Activated naive CD4-positive, alpha-beta T cell treated with anti-CD3 and anti-CD28 coated beads, Interleukin-2, amount 50 U/mL, for 24 hours (primary cell): ENCODE results near the gene TAOK1.
A peak's percentile ranks its signal among the peaks of the same experiment; 100 is the strongest.

Experiments
- H3K27ac Mint-ChIP-seq: one replicate; pipeline ENCODE4 v1.8.0; 2021; ENCODE audit warnings: mild to moderate bottlenecking, mixed read lengths
- H3K27me3 Mint-ChIP-seq: one replicate; pipeline ENCODE4 v1.8.0; 2021; ENCODE audit warnings: mixed read lengths
- H3K36me3 Mint-ChIP-seq: one replicate; pipeline ENCODE4 v1.8.0; 2021; ENCODE audit warnings: mixed read lengths
- H3K4me1 Mint-ChIP-seq: one replicate; pipeline ENCODE4 v1.8.0; 2021; ENCODE audit warnings: mixed read lengths
- H3K4me3 Mint-ChIP-seq: one replicate; pipeline ENCODE4 v1.8.0; 2021; ENCODE audit warnings: mild to moderate bottlenecking, mixed read lengths
- H3K9me3 Mint-ChIP-seq: one replicate; pipeline ENCODE4 v1.8.0; 2021; ENCODE audit warnings: mixed read lengths

The TAOK1 gene

DNA sequence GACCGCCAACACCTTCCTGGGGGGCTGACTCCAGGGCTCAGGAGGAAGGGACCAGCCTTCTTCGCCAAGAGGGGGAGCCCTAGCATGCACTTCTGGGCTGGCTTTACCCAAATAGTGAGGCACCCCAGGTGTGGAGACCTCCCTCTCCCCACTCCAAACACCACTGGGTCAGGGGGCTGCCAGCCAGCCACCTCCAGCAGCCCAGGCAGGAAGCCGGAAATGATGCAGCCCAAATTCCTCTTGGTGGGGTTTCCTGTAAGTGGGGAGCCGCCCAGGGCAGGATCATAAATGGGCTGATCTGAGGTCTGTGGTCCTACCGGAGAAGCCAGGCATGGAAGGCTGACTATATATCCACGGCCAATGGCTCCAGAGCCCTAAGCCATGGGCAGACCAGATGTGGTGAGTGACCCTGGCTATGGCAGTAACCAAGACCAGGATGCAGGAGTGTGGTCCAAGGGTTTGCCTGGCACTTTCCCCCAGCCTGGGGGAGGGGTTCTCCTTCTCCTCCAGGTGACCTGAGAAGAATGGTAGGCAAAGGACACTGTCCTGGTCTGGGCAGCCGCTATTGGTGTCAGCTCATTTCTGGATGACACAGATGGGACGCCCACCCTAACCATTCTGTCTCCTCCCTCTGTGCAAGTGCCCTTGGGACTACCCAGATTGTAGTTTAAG is 195.1 kb downstream of the TAOK1 start:
- Mint-ChIP-seq H3K4me3 (peak overlapping the region; percentile 59), H3K27me3 (no peaks in the 10 kb centered on the region), H3K36me3 (peaks cover 8% of the 10 kb centered on the region), H3K27ac (peak overlapping the region; percentile 55), H3K4me1 (peaks cover 54% of the 10 kb centered on the region), H3K9me3 (no peaks in the 10 kb centered on the region)

GRCh38 chr17:29586676-29587469 is 196.7 kb downstream of the TAOK1 start:
- peaks cover 4% of the 10 kb centered on the region for H3K36me3 Mint-ChIP-seq
- H3K27ac Mint-ChIP-seq = peak overlapping the region; percentile 86
- peaks cover 64% of the 10 kb centered on the region for H3K4me1 Mint-ChIP-seq
- H3K4me3 Mint-ChIP-seq = peak overlapping the region; percentile 96
- no peaks in the 10 kb centered on the region for H3K27me3 Mint-ChIP-seq
- H3K9me3 Mint-ChIP-seq = no peaks in the 10 kb centered on the region

DNA sequence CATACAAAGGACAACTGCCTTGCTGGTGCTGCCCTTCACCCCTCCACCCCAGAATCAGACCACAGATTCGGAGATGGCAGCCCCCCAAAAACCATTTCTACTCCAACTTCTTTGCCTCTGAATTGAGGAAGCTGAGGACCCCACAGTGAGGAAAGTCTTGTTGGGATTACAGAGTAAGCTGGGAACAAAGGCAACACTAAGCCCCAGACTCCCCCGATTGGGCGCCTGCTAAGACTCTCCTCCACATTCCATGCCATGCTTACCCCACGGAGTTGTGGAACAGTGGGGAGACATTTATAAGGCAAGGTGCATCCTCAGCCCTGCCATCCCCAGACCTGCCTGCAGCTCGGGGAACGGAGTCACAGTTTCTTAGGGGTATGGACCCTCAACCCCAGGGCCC is 197.4 kb downstream of the TAOK1 start:
- H3K36me3 Mint-ChIP-seq = peaks cover 1% of the 10 kb centered on the region
- peak overlapping the region; percentile 96 for H3K4me3 Mint-ChIP-seq
- H3K27ac Mint-ChIP-seq = peak overlapping the region; percentile 86
- H3K27me3 Mint-ChIP-seq = no peaks in the 10 kb centered on the region
- peaks cover 71% of the 10 kb centered on the region for H3K4me1 Mint-ChIP-seq
- no peaks in the 10 kb centered on the region for H3K9me3 Mint-ChIP-seq

- peaks cover under 1% of the 10 kb centered on the region for H3K36me3 Mint-ChIP-seq
- H3K9me3 Mint-ChIP-seq = no peaks in the 10 kb centered on the region
- peaks cover 75% of the 10 kb centered on the region for H3K4me1 Mint-ChIP-seq
- H3K27ac Mint-ChIP-seq = peak overlapping the region; percentile 86
- H3K27me3 Mint-ChIP-seq = no peaks in the 10 kb centered on the region
- H3K4me3 Mint-ChIP-seq = peak overlapping the region; percentile 96
Measured at GRCh38 chr17:29588017-29588561, 197.9 kb downstream of the TAOK1 start.

DNA sequence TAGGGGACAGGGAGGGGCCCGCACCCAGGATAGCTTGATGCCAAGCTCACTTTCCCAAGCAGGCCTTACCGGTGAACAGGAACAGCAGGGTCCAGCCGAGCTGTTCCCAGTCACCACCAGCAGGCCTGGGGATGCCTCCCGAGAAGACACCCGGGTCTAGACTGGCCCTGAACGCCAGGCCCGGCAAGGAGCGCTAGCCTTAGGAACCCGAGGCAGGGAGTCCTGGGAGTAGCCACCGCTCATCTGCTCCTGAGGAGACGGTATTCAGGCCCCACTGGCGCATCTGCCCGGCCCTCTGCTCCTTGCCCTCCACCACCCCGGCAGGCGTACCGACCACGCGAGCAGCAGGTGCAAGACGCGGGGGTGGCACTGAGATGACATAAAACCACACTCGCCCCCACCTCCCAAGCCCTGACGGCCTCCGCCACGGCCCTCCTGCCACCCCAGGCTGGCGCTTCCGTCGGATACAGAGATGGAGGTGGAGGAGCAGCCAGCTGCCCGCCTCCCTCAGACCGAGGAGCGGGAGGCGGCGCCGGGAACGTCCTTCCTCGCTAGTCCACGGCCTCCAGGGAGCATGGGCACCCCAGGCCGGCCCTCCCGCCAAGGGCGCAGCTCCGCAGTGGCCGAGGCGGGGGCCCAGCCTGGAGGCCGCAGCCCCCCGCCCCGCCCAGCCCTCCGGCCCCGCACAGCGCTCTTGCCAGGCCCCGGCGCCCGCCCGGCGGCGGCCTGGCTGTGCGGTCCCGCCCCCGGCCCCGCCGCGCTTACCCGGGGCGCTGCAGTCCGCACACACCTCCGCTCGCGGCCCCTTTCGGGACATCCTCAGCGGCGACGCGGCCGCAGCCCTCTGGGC is 198.6 kb downstream of the TAOK1 start:
- peaks cover 75% of the 10 kb centered on the region for H3K4me1 Mint-ChIP-seq
- H3K36me3 Mint-ChIP-seq = no peaks in the 10 kb centered on the region
- H3K4me3 Mint-ChIP-seq = peak overlapping the region; percentile 96
- H3K27me3 Mint-ChIP-seq = no peaks in the 10 kb centered on the region
- peak overlapping the region; percentile 86 for H3K27ac Mint-ChIP-seq
- H3K9me3 Mint-ChIP-seq = no peaks in the 10 kb centered on the region

- Mint-ChIP-seq H3K27ac (peak within 1 kb of the TSS; percentile 86), H3K36me3 (no peaks in the 10 kb centered on the region), H3K4me1 (peaks cover 72% of the 10 kb centered on the region), H3K27me3 (no peaks in the 10 kb centered on the region), H3K9me3 (no peaks in the 10 kb centered on the region), H3K4me3 (peak within 1 kb of the TSS; percentile 96)
Measured at GRCh38 chr17:29589524-29590410, 199.6 kb downstream of the TAOK1 start, which contains the start of gene GIT1. Gene GIT1 (minus strand): TSS chr17:29589648. CDS start chr17:29589378, 270 bp downstream.

- Mint-ChIP-seq H3K27me3 (no peaks in the 10 kb centered on the region), H3K4me3 (peak overlapping the region; percentile 80), H3K36me3 (no peaks in the 10 kb centered on the region), H3K27ac (peak overlapping the region; percentile 35), H3K9me3 (no peaks in the 10 kb centered on the region), H3K4me1 (peaks cover 65% of the 10 kb centered on the region)
Measured at GRCh38 chr17:29590411-29591145, 200.4 kb downstream of the TAOK1 start.

DNA sequence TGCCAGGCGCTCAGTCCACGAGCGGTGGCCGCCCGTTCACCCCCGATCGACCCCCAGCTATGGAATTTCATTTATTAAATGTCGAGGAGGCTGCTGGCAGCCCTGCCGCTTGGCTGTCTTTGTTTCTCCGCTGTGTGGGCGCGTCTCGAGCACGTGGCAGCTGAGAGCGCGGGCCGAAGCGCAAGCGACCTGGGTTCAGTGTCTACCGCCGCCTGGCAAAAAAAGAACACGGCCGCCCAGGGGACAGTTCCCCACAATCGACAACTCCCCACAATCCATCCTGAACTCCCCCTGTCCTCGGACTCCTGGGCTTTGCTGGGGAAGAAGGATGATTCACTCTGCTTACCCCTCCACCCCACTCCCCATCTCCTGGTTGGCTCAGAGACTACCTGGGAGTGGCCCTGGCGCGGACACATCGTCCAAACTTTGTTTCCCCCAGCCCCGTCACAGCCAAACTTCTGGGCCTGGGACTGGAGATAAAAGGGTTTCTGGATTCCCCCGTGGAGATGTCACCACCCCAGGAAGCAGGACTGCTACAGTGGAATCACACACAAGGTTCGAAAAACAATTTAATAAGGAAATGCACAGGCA is 201.1 kb downstream of the TAOK1 start:
- peak overlapping the region; percentile 35 for H3K27ac Mint-ChIP-seq
- no peaks in the 10 kb centered on the region for H3K9me3 Mint-ChIP-seq
- no peaks in the 10 kb centered on the region for H3K36me3 Mint-ChIP-seq
- H3K27me3 Mint-ChIP-seq = no peaks in the 10 kb centered on the region
- H3K4me1 Mint-ChIP-seq = peaks cover 60% of the 10 kb centered on the region
- H3K4me3 Mint-ChIP-seq = peak overlapping the region; percentile 80

- H3K27ac Mint-ChIP-seq = peak overlapping the region; percentile 41
- no peaks in the 10 kb centered on the region for H3K9me3 Mint-ChIP-seq
- peak overlapping the region; percentile 80 for H3K4me3 Mint-ChIP-seq
- peaks cover 53% of the 10 kb centered on the region for H3K4me1 Mint-ChIP-seq
- no peaks in the 10 kb centered on the region for H3K27me3 Mint-ChIP-seq
- no peaks in the 10 kb centered on the region for H3K36me3 Mint-ChIP-seq
Measured at GRCh38 chr17:29591737-29592608, 201.8 kb downstream of the TAOK1 start.

DNA sequence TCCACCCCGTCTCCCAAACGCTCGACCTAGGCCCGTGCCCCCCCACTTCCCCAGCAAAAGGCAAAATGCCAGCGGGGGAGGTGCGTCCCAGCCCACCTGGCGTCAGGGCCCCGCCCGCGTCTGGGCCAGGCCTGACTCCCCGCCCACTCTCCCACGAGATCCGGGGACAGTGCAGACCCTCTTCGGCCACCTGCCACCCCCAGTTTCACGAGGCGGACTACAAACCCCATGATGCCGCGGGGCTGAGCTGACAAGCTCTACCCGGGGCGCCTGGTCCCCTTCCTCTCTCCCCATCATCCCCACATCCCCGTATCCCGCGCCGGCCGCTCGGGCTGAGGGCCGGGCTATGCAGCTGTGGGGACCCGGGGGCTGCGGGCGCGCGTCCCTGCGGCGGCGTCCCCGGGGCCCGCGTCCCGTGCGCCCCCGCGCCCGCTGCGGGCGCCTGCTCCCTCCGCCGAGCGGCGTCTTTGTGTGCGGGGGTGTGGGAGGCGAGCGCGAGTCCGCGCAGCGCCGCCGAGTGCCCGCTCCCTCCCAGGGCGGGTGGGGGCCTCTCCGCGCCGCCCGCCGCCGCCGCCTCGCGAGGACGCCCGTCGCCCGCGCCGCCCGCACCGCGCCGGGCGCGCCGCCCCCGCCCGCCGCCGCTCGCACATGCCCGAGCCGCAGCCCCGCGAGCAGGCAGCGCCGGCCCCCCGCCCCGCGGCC is 202.8 kb downstream of the TAOK1 start, which contains the start of gene ANKRD13B:
ANKRD13B (plus strand) TSS at position 283 of the 702 bp plus-strand sequence. CDS start 490 bp downstream, outside the sequence.
- H3K36me3 Mint-ChIP-seq = no peaks in the 10 kb centered on the region
- H3K9me3 Mint-ChIP-seq = no peaks in the 10 kb centered on the region
- H3K27me3 Mint-ChIP-seq = no peaks in the 10 kb centered on the region
- H3K4me3 Mint-ChIP-seq = peak within 1 kb of the TSS; percentile 80
- peaks cover 42% of the 10 kb centered on the region for H3K4me1 Mint-ChIP-seq
- peak within 1 kb of the TSS; percentile 41 for H3K27ac Mint-ChIP-seq

DNA sequence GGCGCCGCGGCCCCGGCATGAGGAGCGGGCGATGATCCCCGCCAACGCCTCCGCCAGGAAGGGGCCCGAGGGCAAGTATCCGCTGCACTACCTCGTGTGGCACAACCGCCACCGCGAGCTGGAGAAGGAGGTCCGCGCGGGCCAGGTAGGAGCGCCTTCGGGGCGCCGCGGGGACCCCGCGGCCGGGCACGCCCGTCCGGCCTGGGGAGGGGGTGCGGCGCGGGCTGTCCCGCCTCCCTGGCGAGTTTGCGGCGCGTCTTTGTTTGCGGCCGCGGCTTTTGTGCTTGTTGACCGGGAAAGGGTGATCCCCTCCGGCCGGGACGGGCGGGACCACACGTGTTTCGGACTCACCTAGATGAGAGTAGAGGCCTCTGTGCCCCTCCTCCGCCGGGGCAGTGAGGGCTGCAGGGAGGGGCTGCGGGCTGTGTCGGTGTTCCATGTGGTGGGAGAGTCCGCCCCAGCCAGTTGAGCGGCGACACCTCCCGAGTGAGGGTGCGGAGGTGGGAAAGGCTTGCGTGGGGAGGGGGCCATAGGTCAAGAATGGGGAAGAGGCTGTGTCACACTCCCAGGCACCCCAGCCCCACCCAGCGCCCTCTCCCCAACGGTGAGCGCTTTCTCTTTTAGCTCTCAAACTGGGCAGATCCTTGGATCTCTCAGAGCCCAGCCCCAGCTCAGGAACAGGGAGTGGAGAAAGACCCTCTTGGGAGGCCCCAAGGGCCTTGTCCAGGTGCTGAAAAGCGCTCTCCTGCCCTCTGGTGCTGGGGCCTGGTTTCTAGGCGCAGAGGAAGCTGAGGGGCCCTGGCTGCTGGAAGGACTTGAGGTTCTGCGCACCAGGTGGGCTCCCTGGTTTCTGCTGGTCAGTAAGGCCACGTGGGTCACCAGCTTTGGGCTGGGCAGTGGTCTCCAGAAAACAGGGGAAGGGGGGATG is 203.7 kb downstream of the TAOK1 start:
- Mint-ChIP-seq H3K9me3 (no peaks in the 10 kb centered on the region), H3K27ac (no peak overlapping the region), H3K4me3 (peak overlapping the region; percentile 79), H3K36me3 (no peaks in the 10 kb centered on the region), H3K4me1 (peaks cover 39% of the 10 kb centered on the region), H3K27me3 (no peaks in the 10 kb centered on the region)
